Suprapubic skin (tissue), 4 donors: ENCODE results near the gene IRF8. TPM values are rescaled to one million over a fixed set of nuclear protein-coding genes. Genes with fewer than 3 reads are reported as not detected.

Source experiments
- DNase-seq, 2 donors: peaks; one replicate each; pipeline ENCODE4 v3.0.0-alpha.2; 2019; ENCODE audit warnings: low spot score in 2 of 2
- H3K27ac ChIP-seq: fragments of 200-600 bp; sonication (generic); one replicate; pipeline ENCODE4 v1.5.1; 2019
- H3K27me3 ChIP-seq: fragments of 200-600 bp; sonication (generic); one replicate; pipeline ENCODE4 v1.5.1; 2019
- H3K36me3 ChIP-seq: fragments of 200-600 bp; sonication (generic); one replicate; pipeline ENCODE4 v1.5.1; 2019
- H3K4me1 ChIP-seq: fragments of 200-600 bp; sonication (generic); one replicate; pipeline ENCODE4 v1.5.1; 2019
- H3K4me3 ChIP-seq: fragments of 200-600 bp; sonication (generic); one replicate; pipeline ENCODE4 v1.5.1; 2019; ENCODE audit warnings: mild to moderate bottlenecking
- H3K9me3 ChIP-seq: fragments of 200-600 bp; sonication (generic); one replicate; pipeline ENCODE4 v1.5.1; 2019
- CTCF ChIP-seq, 2 donors: fragments of 200-600 bp in 1 of 2; fragments of 450-650 bp in 1 of 2; sonication (generic) in 1 of 2; IDR thresholded peaks; one replicate each; pipeline ENCODE4 v1.5.1; 2016 to 2019; ENCODE audit warnings: antibody characterized with exemption in 2 of 2, mild to moderate bottlenecking in 1 of 2, moderate library complexity in 1 of 2
- EP300 ChIP-seq: sonication (generic); formaldehyde crosslinking; IDR thresholded peaks from one replicate; pipeline ENCODE4 v1.6.1; 2017; ENCODE audit warnings: antibody characterized with exemption
- POLR2A ChIP-seq, 2 donors: fragments of 450-650 bp; IDR thresholded peaks; one replicate each; pipeline ENCODE4 v1.6.1; 2017; ENCODE audit warnings: antibody characterized with exemption in 2 of 2, mild to moderate bottlenecking in 2 of 2, moderate library complexity in 2 of 2
- POLR2AphosphoS5 ChIP-seq, 3 donors: sonication (generic); formaldehyde crosslinking; IDR thresholded peaks; one replicate each; pipeline ENCODE4 v1.6.1; 2017; ENCODE audit warnings: antibody characterized with exemption in 3 of 3
- WGBS: methylation state at CpG from one replicate; pipeline ENCODE4 v1.1.5; 2018; 5-methylcytosine and 5-hydroxymethylcytosine counted together
- total RNA-seq, 4 donors: library from RNA; depleted of rRNA; stranded (reverse); fragments of >200 nt; gene quantifications; one replicate each; pipeline ENCODE4 v1.1.0, GENCODE V29; 2016

The IRF8 gene
- total RNA-seq, 4 donors from 2014 or later, result 3.5 to 13.3 (median 5.7) TPM

- H3K36me3 ChIP-seq, result no peaks in the 10 kb centered on the region
- no peak overlapping the region for H3K27ac ChIP-seq
- DNase-seq, result no peak
- H3K27me3 ChIP-seq, result peaks cover 40% of the 10 kb centered on the region
- H3K9me3 ChIP-seq, result no peaks in the 10 kb centered on the region
- peaks cover 5% of the 10 kb centered on the region for H3K4me1 ChIP-seq
- WGBS, result 60% methylated on average over 8 of the region's 9 CpGs
- no peak for TF ChIP-seq CTCF (IDR thresholded peaks at IDR 0.05)
- H3K4me3 ChIP-seq, result no peak overlapping the region
These were observed 60.7 kb downstream of the IRF8 start for GRCh38 chr16:85959686-85960085.

GRCh38 chr16:85960486-85961046 is 61.6 kb downstream of the IRF8 start:
- Histone ChIP-seq H3K36me3 (no peaks in the 10 kb centered on the region), H3K27me3 (peaks cover 31% of the 10 kb centered on the region), H3K4me1 (peaks cover 5% of the 10 kb centered on the region), H3K27ac (no peak overlapping the region), H3K4me3 (no peak overlapping the region), H3K9me3 (no peaks in the 10 kb centered on the region)
- whole genome bisulfite sequencing, result 72% methylated on average over 7 of the region's 10 CpGs
- no peak for TF ChIP-seq POLR2A (IDR thresholded peaks at IDR 0.05)
- TF ChIP-seq CTCF (IDR thresholded peaks at IDR 0.05), result no peak
- no peak for TF ChIP-seq POLR2AphosphoS5 (IDR thresholded peaks at IDR 0.05)
- no peak for TF ChIP-seq EP300
- DNase-seq, result no peak

- H3K36me3 ChIP-seq, result no peaks in the 10 kb centered on the region
- no peak for DNase-seq
- no peaks in the 10 kb centered on the region for H3K9me3 ChIP-seq
- 80% methylated on average over 21 of the region's 22 CpGs for WGBS
- H3K27ac ChIP-seq, result no peak overlapping the region
- peaks cover 5% of the 10 kb centered on the region for H3K4me1 ChIP-seq
- TF ChIP-seq EP300 (no peak), POLR2AphosphoS5 (IDR thresholded peaks at IDR 0.05) (no peak), POLR2A (IDR thresholded peaks at IDR 0.05) (no peak), CTCF (IDR thresholded peaks at IDR 0.05) (no peak)
- peaks cover 14% of the 10 kb centered on the region for H3K27me3 ChIP-seq
- no peak overlapping the region for H3K4me3 ChIP-seq
These were observed 63.3 kb downstream of the IRF8 start for GRCh38 chr16:85961988-85962915.

GRCh38 chr16:85963753-85964285 is 64.9 kb downstream of the IRF8 start:
- H3K4me3 ChIP-seq, result no peak overlapping the region

More at GRCh38 chr16:85963753-85964285, 64.9 kb downstream of the IRF8 start:
- no peak overlapping the region for H3K27ac ChIP-seq
- peaks cover 5% of the 10 kb centered on the region for H3K4me1 ChIP-seq
- TF ChIP-seq EP300 (no peak), POLR2A (IDR thresholded peaks at IDR 0.05) (no peak), POLR2AphosphoS5 (IDR thresholded peaks at IDR 0.05) (no peak), CTCF (IDR thresholded peaks at IDR 0.05) (no peak)
- DNase-seq, result no peak
- H3K9me3 ChIP-seq, result no peaks in the 10 kb centered on the region
- peaks cover 24% of the 10 kb centered on the region for H3K27me3 ChIP-seq
- WGBS, result 48% methylated on average over 10 of the region's 10 CpGs
- H3K36me3 ChIP-seq, result no peaks in the 10 kb centered on the region
